SK-N-SH treated with all-trans-retinoic acid at 6 μM for 48 hours (cell line): Measurements from ENCODE around the gene DLG5.

Experiments used
- ATAC-seq: fragments of 200-7000 bp; cut with Tn5 transposase; 3 replicates; pipeline ENCODE4 v1.9.1; 2020; ENCODE audit warnings: mild to moderate bottlenecking, moderate library complexity
- ARNTL ChIP-seq: fragments of 450-650 bp; formaldehyde crosslinking; IDR thresholded peaks from 2 replicates; pipeline ENCODE4 v1.5.0; 2020; ENCODE audit warnings: low read depth, mild to moderate bottlenecking, moderate library complexity, borderline replicate concordance
- ESRRG ChIP-seq: fragments of 250-450 bp; sonication (Bioruptor Pico); IDR thresholded peaks from 2 replicates; pipeline ENCODE4 v1.6.1; 2021; ENCODE audit warnings: mild to moderate bottlenecking
- GLIS3 ChIP-seq: fragments of 250-450 bp; sonication (Bioruptor Pico); IDR thresholded peaks from 2 replicates; pipeline ENCODE4 v1.5.0; 2020; ENCODE audit warnings: mild to moderate bottlenecking, moderate library complexity
- OSR1 ChIP-seq: fragments of 250-450 bp; sonication (Bioruptor Pico); IDR thresholded peaks from 2 replicates; pipeline ENCODE4 v1.8.0; 2022; ENCODE audit warnings: moderate library complexity, mild to moderate bottlenecking, inconsistent platforms
- PPARA ChIP-seq: fragments of 250-450 bp; sonication (Bioruptor Pico); IDR thresholded peaks from 2 replicates; pipeline ENCODE4 v1.5.0; 2020; ENCODE audit warnings: mild to moderate bottlenecking, borderline replicate concordance
- RARB ChIP-seq: fragments of 250-450 bp; sonication (Bioruptor Pico); IDR thresholded peaks from 2 replicates; pipeline ENCODE4 v1.8.0; 2021; ENCODE audit warnings: mild to moderate bottlenecking, moderate library complexity
- TOX ChIP-seq: fragments of 250-450 bp; sonication (Bioruptor Pico); IDR thresholded peaks from 2 replicates; pipeline ENCODE4 v1.8.0; 2021; ENCODE audit warnings: mild to moderate bottlenecking, moderate library complexity, borderline replicate concordance
- ZC3H10 ChIP-seq: fragments of 250-450 bp; sonication (Bioruptor Pico); IDR thresholded peaks from 2 replicates; pipeline ENCODE4 v1.5.1; 2021; ENCODE audit warnings: mild to moderate bottlenecking, moderate library complexity
- ZFP3 ChIP-seq: fragments of 250-450 bp; sonication (Bioruptor Pico); IDR thresholded peaks from 2 replicates; pipeline ENCODE4 v1.5.0; 2020; ENCODE audit warnings: mild to moderate bottlenecking, moderate library complexity
- ZFP30 ChIP-seq: fragments of 450-650 bp; formaldehyde crosslinking; IDR thresholded peaks from 2 replicates; pipeline ENCODE4 v1.5.0; 2022; ENCODE audit warnings: mild to moderate bottlenecking, moderate library complexity
- ZNF565 ChIP-seq: fragments of 450-650 bp; formaldehyde crosslinking; conservative IDR thresholded peaks from 2 replicates; pipeline ENCODE4 v1.5.0; 2020; ENCODE audit warnings: low read depth, mild to moderate bottlenecking, moderate library complexity
- ZNF8 ChIP-seq: fragments of 450-650 bp; formaldehyde crosslinking; IDR thresholded peaks from 2 replicates; pipeline ENCODE4 v1.5.0; 2020; ENCODE audit warnings: mild to moderate bottlenecking, moderate library complexity
- TF ChIP-seq, protein P1 (sequence below): fragments of 250-450 bp; sonication (Bioruptor Pico); IDR thresholded peaks from 2 replicates; pipeline ENCODE4 v1.8.0; 2021; ENCODE audit warnings: low read depth, mild to moderate bottlenecking, moderate library complexity, borderline replicate concordance
- TF ChIP-seq, protein P2 (sequence below): fragments of 250-450 bp; sonication (Bioruptor Pico); IDR thresholded peaks from 2 replicates; pipeline ENCODE4 v1.5.1; 2021; ENCODE audit warnings: mild to moderate bottlenecking, moderate library complexity
- TF ChIP-seq, protein P3 (sequence below): fragments of 250-450 bp; sonication (Bioruptor Pico); IDR thresholded peaks from 2 replicates; pipeline ENCODE4 v1.5.0; 2020; ENCODE audit warnings: mild to moderate bottlenecking, moderate library complexity

The DLG5 gene

DNA sequence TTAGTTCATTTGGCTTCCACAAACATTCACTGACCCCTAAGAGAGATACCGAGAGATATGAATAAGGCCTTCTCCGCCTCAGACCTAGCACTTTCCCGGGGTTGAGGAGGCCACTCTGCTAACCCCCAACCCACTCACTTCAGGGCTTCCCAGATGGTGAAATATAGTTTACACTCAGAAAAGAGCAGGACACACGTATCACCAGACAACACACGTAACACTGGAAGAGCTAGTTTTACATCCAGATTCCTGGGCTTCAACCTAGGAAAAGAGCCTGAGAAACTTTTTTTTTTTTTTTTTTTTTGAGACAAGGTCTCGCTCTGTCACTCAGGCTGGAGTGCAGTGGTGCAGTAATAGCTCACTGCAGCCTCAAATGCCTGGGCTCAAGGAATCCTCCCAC, 15.2 kb upstream of the DLG5 start:
- ATAC-seq, result no peak
- no peak for TF ChIP-seq ZNF8 (CRISPR knock-in tag)
- no peak for TF ChIP-seq ZC3H10 (CRISPR knock-in tag)
- TF ChIP-seq ARNTL, result no peak
- no peak for TF ChIP-seq OSR1 (CRISPR knock-in tag)
- TF ChIP-seq ESRRG (CRISPR knock-in tag), result no peak
- no peak for TF ChIP-seq PPARA

DNA sequence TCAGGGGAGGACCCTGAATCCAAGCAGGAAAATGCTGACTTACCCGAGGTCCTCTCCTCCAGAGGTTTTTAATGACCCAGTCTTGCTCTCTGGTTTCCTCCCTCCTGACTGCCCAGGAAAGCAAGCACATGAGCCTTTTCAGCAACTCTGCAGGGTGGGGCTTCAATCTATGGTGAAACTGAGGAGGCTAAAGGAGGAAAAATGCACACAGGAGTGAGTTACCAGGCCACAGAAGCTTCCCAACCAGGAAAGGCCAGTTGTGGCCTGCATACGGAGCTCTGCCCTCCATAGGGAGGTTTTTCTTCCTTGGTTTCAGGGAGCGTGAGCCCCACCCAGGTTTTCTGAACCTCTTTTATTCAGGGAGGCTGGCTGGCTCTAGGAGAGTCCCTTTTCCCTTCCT, 14.1 kb upstream of the DLG5 start:
- TF ChIP-seq ZFP30 (no peak), ZFP3 (CRISPR knock-in tag) (no peak), ESRRG (CRISPR knock-in tag) (no peak), ZC3H10 (CRISPR knock-in tag) (no peak), TOX (no peak)
- TF ChIP-seq, protein P1, sequence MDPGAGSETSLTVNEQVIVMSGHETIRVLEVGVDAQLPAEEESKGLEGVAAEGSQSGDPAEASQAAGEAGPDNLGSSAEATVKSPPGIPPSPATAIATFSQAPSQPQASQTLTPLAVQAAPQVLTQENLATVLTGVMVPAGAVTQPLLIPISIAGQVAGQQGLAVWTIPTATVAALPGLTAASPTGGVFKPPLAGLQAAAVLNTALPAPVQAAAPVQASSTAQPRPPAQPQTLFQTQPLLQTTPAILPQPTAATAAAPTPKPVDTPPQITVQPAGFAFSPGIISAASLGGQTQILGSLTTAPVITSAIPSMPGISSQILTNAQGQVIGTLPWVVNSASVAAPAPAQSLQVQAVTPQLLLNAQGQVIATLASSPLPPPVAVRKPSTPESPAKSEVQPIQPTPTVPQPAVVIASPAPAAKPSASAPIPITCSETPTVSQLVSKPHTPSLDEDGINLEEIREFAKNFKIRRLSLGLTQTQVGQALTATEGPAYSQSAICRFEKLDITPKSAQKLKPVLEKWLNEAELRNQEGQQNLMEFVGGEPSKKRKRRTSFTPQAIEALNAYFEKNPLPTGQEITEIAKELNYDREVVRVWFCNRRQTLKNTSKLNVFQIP (CRISPR knock-in tag), result no peak
- TF ChIP-seq, protein P2, sequence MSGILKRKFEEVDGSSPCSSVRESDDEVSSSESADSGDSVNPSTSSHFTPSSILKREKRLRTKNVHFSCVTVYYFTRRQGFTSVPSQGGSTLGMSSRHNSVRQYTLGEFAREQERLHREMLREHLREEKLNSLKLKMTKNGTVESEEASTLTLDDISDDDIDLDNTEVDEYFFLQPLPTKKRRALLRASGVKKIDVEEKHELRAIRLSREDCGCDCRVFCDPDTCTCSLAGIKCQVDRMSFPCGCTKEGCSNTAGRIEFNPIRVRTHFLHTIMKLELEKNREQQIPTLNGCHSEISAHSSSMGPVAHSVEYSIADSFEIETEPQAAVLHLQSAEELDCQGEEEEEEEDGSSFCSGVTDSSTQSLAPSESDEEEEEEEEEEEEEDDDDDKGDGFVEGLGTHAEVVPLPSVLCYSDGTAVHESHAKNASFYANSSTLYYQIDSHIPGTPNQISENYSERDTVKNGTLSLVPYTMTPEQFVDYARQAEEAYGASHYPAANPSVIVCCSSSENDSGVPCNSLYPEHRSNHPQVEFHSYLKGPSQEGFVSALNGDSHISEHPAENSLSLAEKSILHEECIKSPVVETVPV (CRISPR knock-in tag), result no peak
- TF ChIP-seq, all 23 proteins: peak for 0

DNA sequence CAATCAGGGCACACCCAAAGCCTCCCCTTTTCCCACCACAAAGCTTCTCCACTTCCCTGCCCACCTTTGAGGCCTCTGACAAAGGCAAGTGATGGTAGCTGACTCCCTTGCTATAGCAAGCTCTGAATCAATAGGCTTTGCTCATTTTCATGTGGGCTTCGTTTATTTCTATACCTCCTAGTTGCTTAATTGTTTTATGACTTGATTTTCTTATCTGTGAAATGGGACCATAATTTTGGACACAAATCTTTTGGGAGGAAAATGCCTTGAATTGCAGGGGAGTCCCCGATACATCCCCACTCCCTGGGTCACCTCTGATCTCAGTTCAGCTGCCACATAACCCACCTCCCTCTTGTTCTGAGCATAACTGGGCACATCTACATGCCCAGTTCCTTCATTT, 13.7 kb upstream of the DLG5 start:
- TF ChIP-seq TOX (no peak), GLIS3 (CRISPR knock-in tag) (no peak), RARB (CRISPR knock-in tag) (no peak)
- TF ChIP-seq, protein P3, sequence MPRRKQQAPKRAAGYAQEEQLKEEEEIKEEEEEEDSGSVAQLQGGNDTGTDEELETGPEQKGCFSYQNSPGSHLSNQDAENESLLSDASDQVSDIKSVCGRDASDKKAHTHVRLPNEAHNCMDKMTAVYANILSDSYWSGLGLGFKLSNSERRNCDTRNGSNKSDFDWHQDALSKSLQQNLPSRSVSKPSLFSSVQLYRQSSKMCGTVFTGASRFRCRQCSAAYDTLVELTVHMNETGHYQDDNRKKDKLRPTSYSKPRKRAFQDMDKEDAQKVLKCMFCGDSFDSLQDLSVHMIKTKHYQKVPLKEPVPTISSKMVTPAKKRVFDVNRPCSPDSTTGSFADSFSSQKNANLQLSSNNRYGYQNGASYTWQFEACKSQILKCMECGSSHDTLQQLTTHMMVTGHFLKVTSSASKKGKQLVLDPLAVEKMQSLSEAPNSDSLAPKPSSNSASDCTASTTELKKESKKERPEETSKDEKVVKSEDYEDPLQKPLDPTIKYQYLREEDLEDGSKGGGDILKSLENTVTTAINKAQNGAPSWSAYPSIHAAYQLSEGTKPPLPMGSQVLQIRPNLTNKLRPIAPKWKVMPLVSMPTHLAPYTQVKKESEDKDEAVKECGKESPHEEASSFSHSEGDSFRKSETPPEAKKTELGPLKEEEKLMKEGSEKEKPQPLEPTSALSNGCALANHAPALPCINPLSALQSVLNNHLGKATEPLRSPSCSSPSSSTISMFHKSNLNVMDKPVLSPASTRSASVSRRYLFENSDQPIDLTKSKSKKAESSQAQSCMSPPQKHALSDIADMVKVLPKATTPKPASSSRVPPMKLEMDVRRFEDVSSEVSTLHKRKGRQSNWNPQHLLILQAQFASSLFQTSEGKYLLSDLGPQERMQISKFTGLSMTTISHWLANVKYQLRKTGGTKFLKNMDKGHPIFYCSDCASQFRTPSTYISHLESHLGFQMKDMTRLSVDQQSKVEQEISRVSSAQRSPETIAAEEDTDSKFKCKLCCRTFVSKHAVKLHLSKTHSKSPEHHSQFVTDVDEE (CRISPR knock-in tag), result no peak
- TF ChIP-seq, all 23 proteins: peak for 0
- no peak for ATAC-seq

More for the DNA sequence above, 14.1 kb upstream of the DLG5 start:
- no peak for ATAC-seq

DNA sequence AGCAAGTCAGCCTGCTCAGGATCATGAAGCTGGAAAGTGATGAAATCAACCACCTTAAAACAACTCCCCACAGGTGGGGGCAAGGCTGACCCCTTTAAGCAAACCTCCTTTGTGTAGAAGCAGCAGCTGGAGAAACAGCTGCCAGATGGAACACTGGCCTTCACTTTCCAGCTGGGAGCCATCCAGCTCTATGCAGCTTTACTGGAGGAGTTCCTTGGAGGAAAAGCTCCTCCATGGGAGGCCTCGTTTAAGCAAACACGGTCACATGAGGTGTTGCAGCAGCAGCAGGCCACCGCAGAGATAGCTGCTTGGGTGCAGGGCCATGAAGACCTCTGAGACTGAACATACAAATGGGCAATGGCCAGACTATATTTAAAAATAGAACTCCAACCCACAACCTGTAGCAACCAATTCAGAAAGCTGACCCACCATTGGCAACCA, 13.0 kb upstream of the DLG5 start:
- TF ChIP-seq, protein P3 (CRISPR knock-in tag), result no peak
- no peak for TF ChIP-seq PPARA
- ATAC-seq, result no peak

DNA sequence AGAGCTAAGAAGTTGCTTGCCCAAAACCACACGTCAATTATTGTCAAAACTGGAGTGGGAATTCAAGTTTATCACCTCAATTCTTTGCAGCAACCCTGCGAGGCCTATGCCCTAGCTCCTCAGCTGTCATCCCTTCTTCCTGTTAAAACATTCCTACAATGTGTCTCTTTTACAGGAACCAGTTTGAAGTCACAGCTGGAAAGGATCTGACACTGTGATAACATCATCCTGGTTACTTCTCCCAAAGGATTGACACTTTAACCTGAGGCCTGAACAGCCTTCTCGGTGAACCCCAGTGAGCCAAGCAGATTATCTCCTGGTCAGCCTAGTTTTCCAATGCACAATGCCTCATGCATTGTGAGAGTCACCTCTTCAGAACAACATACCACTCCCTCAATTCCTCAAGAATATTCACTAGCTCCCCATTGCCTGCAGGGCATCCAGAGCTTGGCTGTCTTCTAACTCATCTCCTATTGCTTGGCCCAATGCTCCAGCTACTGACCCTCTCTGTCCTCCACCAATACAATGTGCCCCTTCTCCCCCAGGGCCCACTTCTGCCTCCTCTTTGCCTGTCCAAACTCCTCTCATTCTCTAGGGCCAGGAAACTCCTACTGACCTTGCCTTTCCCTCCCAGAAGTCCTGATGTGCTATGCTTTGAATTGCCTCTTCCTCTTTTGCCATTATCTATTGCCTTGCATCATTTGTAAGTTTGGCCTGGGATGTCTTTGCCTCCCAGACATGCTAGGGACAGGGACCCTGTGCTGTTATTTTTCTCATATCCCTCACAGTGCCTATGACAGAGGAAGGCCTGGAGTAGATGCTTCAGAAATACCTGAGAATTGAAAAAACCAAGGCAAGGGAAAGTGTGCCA, 10.4 kb upstream of the DLG5 start:
- TF ChIP-seq GLIS3 (CRISPR knock-in tag) (no peak), ESRRG (CRISPR knock-in tag) (no peak), PPARA (no peak), ZC3H10 (CRISPR knock-in tag) (no peak), ZNF565 (CRISPR knock-in tag) (no peak)
- TF ChIP-seq, protein P1 (CRISPR knock-in tag), result no peak
- TF ChIP-seq, all 23 proteins: peak for 0
- no peak for ATAC-seq
